ENCODE measurements around the gene AHCYL2. TPM values are rescaled to one million over a fixed set of nuclear protein-coding genes. Genes with fewer than 3 reads are reported as not detected.

The AHCYL2 gene
- total RNA-seq, 4 donors from 2014 or later, result 22.7 to 41.0 (median 35.7) TPM

GRCh38 chr7:129391546-129392171, 166.8 kb downstream of the AHCYL2 start:
- H3K27me3 ChIP-seq, result no peaks in the 10 kb centered on the region
- H3K4me3 ChIP-seq, result peak overlapping the region in 1 of 4 donors; percentile 3
- DNase-seq, result peak; percentile 29 to 31
- intact Hi-C loops (cut with DNase I; ENCODE audit: low total_unique reads), result loop anchor here (2.0 kb wide), 1 partner anchor 43 kb away; the partner anchor contains the start of gene STRIP2
- peak overlapping the region; percentile 92 to 97 (median 95) for H3K27ac ChIP-seq
- TF ChIP-seq POLR2A (IDR thresholded peaks at IDR 0.05) (peak; percentile 17 to 63), CTCF (IDR thresholded peaks at IDR 0.05 in 4 of 5, conservative IDR thresholded peaks at IDR 0.05 in 1 of 5) (no peak)
- ATAC-seq, result peak; percentile 96 to 98
- no peaks in the 10 kb centered on the region for H3K9me3 ChIP-seq
- no peaks in the 10 kb centered on the region for H3K36me3 ChIP-seq
- in situ Hi-C loops (cut with MboI; ENCODE audit: low sequenced_read_pairs in 4 of 4), result no loop called here
- peaks cover 33 to 44% of the 10 kb centered on the region in 2 donors for H3K4me1 ChIP-seq

GRCh38 chr7:129393255-129393654, 168.4 kb downstream of the AHCYL2 start:
- in situ Hi-C loops (cut with MboI; ENCODE audit: low sequenced_read_pairs in 4 of 4) (no loop called here), intact Hi-C loops (cut with DNase I; ENCODE audit: low total_unique reads) (no loop called here)
- Histone ChIP-seq H3K4me1 (peaks cover 33 to 44% of the 10 kb centered on the region in 2 donors), H3K36me3 (peaks cover 0 to 6% of the 10 kb centered on the region in 2 donors), H3K27me3 (no peaks in the 10 kb centered on the region), H3K4me3 (no peak overlapping the region), H3K9me3 (no peaks in the 10 kb centered on the region), H3K27ac (peak overlapping the region; percentile 92 to 97 (median 95))
- no peak for DNase-seq
- no peak for ATAC-seq
- TF ChIP-seq POLR2A (IDR thresholded peaks at IDR 0.05) (no peak), CTCF (IDR thresholded peaks at IDR 0.05 in 4 of 5, conservative IDR thresholded peaks at IDR 0.05 in 1 of 5) (no peak)

GRCh38 chr7:129394101-129394500, 169.3 kb downstream of the AHCYL2 start:
- no peak for TF ChIP-seq CTCF (IDR thresholded peaks at IDR 0.05 in 4 of 5, conservative IDR thresholded peaks at IDR 0.05 in 1 of 5)
- TF ChIP-seq POLR2A (IDR thresholded peaks at IDR 0.05), result no peak
- in situ Hi-C loops (cut with MboI; ENCODE audit: low sequenced_read_pairs in 4 of 4), result no loop called here
- Histone ChIP-seq H3K27me3 (no peaks in the 10 kb centered on the region), H3K27ac (peak overlapping the region in 3 of 4 donors; percentile 92 to 96 (median 94)), H3K9me3 (no peaks in the 10 kb centered on the region), H3K36me3 (peaks cover 0 to 6% of the 10 kb centered on the region in 2 donors), H3K4me1 (peaks cover 33 to 44% of the 10 kb centered on the region in 2 donors), H3K4me3 (no peak overlapping the region)
- no peak for ATAC-seq
- intact Hi-C loops (cut with DNase I; ENCODE audit: low total_unique reads), result no loop called here
- DNase-seq, result no peak

- in situ Hi-C loops (cut with MboI; ENCODE audit: low sequenced_read_pairs in 4 of 4) (no loop called here), intact Hi-C loops (cut with DNase I; ENCODE audit: low total_unique reads) (no loop called here)
- ATAC-seq (no peak), DNase-seq (no peak)
- H3K27me3 ChIP-seq, result no peaks in the 10 kb centered on the region
- peaks cover 33 to 43% of the 10 kb centered on the region in 2 donors for H3K4me1 ChIP-seq
- peak overlapping the region in 3 of 4 donors; percentile 55 to 94 (median 59) for H3K27ac ChIP-seq
- H3K9me3 ChIP-seq, result no peaks in the 10 kb centered on the region
- H3K36me3 ChIP-seq, result peaks cover 0 to 6% of the 10 kb centered on the region in 2 donors
- no peak overlapping the region for H3K4me3 ChIP-seq
- TF ChIP-seq POLR2A (IDR thresholded peaks at IDR 0.05) (no peak), CTCF (IDR thresholded peaks at IDR 0.05 in 4 of 5, conservative IDR thresholded peaks at IDR 0.05 in 1 of 5) (no peak)
Measured at GRCh38 chr7:129394982-129395914, 170.4 kb downstream of the AHCYL2 start.

All from gastrocnemius medialis (tissue), 4 donors.